GM21717 (cell line): ENCODE data around the gene JMJD8.
A peak's percentile ranks its signal among the peaks of the same experiment; 100 is the strongest.
"Not testable (repeated sequence)": the region's sequence is repeated elsewhere in the genome, so short reads cannot be mapped to it uniquely, and the experiment has no call there.

Source experiments
- ATAC-seq: cut with Tn5 transposase; IDR thresholded peaks from one replicate; pipeline ENCODE4 v1.9.1; 2021; ENCODE audit warnings: mild to moderate bottlenecking, moderate library complexity; ENCODE audit not compliant: unreplicated experiment

The JMJD8 gene

GRCh38 chr16:722835-723633 is 38.9 kb upstream of the JMJD8 start:
- ATAC-seq, result no peak

- no peak for ATAC-seq
Observed at GRCh38 chr16:721765-722540, 37.8 kb upstream of the JMJD8 start.

GRCh38 chr16:720990-721764 is 37.0 kb upstream of the JMJD8 start, which contains the start of gene ANTKMT:
ANTKMT (plus strand) TSS chr16:721146; CDS start chr16:721275, 129 bp downstream.
- peak; percentile 37 for ATAC-seq

- peak; percentile 14 for ATAC-seq
Observed at GRCh38 chr16:720447-720989, 36.4 kb upstream of the JMJD8 start.

GRCh38 chr16:719815-720446 is 35.8 kb upstream of the JMJD8 start:
- peak; percentile 5 for ATAC-seq

- no peak for ATAC-seq
Observed at GRCh38 chr16:718922-719321, 34.8 kb upstream of the JMJD8 start.

GRCh38 chr16:718389-718788 is 34.3 kb upstream of the JMJD8 start:
- ATAC-seq, result no peak

GRCh38 chr16:717450-718245 is 33.5 kb upstream of the JMJD8 start:
- ATAC-seq, result no peak

- no peak for ATAC-seq
Observed at GRCh38 chr16:716768-717325, 32.7 kb upstream of the JMJD8 start.

GRCh38 chr16:716200-716568 is 32.0 kb upstream of the JMJD8 start:
- ATAC-seq, result no peak

- ATAC-seq, result no peak
Observed at GRCh38 chr16:715477-716199, 31.5 kb upstream of the JMJD8 start.

GRCh38 chr16:714558-715476 is 30.7 kb upstream of the JMJD8 start, which contains the start of gene METRN:
METRN (plus strand) TSS chr16:715118; CDS start chr16:715290, 172 bp downstream.
- ATAC-seq, result peak; percentile 45

GRCh38 chr16:714079-714478 is 29.9 kb upstream of the JMJD8 start:
- ATAC-seq, result no peak

- ATAC-seq, result not testable (repeated sequence)
Observed at GRCh38 chr16:712740-713250, 28.7 kb upstream of the JMJD8 start.

- no peak for ATAC-seq
Observed at GRCh38 chr16:711548-712320, 27.6 kb upstream of the JMJD8 start.

GRCh38 chr16:711084-711483 is 26.9 kb upstream of the JMJD8 start:
- ATAC-seq, result no peak
